MCF 10A (cell line): ENCODE results near the gene FAM217A. TPM values are rescaled to one million over a fixed set of nuclear protein-coding genes. Genes with fewer than 3 reads are reported as not detected.

Source experiments
- BruUV-seq: library from RNA; stranded (reverse); fragments of 400-500 nt; replicated peaks from 2 replicates; lab custom pipeline; 2021; lab: Mats Ljungman, UMichigan
- CTCF ChIA-PET: fragments of 300-600 bp; sonication (Branson Sonifier 250); formaldehyde crosslinking; extraction: SDS; loops from one replicate; lab custom pipeline; 2021; ENCODE audit warnings: antibody characterized with exemption, inconsistent platforms; lab: Yijun Ruan, JAX
- POLR2A ChIA-PET: fragments of 300-600, 350-650 bp; sonication (Branson Sonifier 250); formaldehyde crosslinking; extraction: SDS; loops from one replicate; lab custom pipeline; 2020; ENCODE audit warnings: antibody characterized with exemption, inconsistent platforms; lab: Yijun Ruan, JAX
- DNase-seq: peaks from one replicate; pipeline ENCODE4 v3.0.0-alpha.2; 2018; ENCODE audit not compliant: unreplicated experiment
- H3K27ac Mint-ChIP-seq: one replicate; pipeline ENCODE4 v1.8.0; 2022; ENCODE audit warnings: mild to moderate bottlenecking, low read depth, mixed read lengths; ENCODE audit not compliant: unreplicated experiment
- H3K27me3 Mint-ChIP-seq: one replicate; pipeline ENCODE4 v1.8.0; 2022; ENCODE audit warnings: mixed read lengths; ENCODE audit not compliant: insufficient read depth, unreplicated experiment
- H3K36me3 Mint-ChIP-seq: one replicate; pipeline ENCODE4 v1.8.0; 2022; ENCODE audit warnings: mild to moderate bottlenecking, moderate library complexity, mixed read lengths; ENCODE audit not compliant: insufficient read depth, unreplicated experiment
- H3K4me1 Mint-ChIP-seq: one replicate; pipeline ENCODE4 v1.8.0; 2022; ENCODE audit warnings: mixed read lengths; ENCODE audit not compliant: insufficient read depth, unreplicated experiment
- H3K4me3 Mint-ChIP-seq: one replicate; pipeline ENCODE4 v1.8.0; 2022; ENCODE audit warnings: mild to moderate bottlenecking, moderate library complexity, mixed read lengths; ENCODE audit not compliant: unreplicated experiment
- H3K9me3 Mint-ChIP-seq: one replicate; pipeline ENCODE4 v1.8.0; 2022; ENCODE audit warnings: mixed read lengths; ENCODE audit not compliant: unreplicated experiment
- intact Hi-C: fragments of 100-400 bp; cut with micrococcal nuclease; formaldehyde crosslinking; loops from 2 replicates; pipeline ENCODE4 v1.14.1; 2022
- total RNA-seq: library from RNA; stranded (reverse); gene quantifications from 2 replicates; pipeline ENCODE4 v1.2.3, GENCODE V29; 2022
- TF ChIP-seq, protein P1 (sequence below): fragments of 200-600 bp; IDR thresholded peaks from one replicate; pipeline ENCODE4 v1.8.0; 2022; ENCODE audit warnings: antibody characterized with exemption, mild to moderate bottlenecking; ENCODE audit not compliant: unreplicated experiment

FAM217A gene
- total RNA-seq, 1 experiment from 2014 or later, result not detected

- no peak for DNase-seq
- H3K4me3 Mint-ChIP-seq, result no peak overlapping the region
- H3K9me3 Mint-ChIP-seq, result no peaks in the 10 kb centered on the region
- no TSS peak for BruUV-seq
- intact Hi-C loops, result no loop called here
- CTCF ChIA-PET, result no interaction called here
- H3K36me3 Mint-ChIP-seq, result no peaks in the 10 kb centered on the region
- TF ChIP-seq, protein P1, sequence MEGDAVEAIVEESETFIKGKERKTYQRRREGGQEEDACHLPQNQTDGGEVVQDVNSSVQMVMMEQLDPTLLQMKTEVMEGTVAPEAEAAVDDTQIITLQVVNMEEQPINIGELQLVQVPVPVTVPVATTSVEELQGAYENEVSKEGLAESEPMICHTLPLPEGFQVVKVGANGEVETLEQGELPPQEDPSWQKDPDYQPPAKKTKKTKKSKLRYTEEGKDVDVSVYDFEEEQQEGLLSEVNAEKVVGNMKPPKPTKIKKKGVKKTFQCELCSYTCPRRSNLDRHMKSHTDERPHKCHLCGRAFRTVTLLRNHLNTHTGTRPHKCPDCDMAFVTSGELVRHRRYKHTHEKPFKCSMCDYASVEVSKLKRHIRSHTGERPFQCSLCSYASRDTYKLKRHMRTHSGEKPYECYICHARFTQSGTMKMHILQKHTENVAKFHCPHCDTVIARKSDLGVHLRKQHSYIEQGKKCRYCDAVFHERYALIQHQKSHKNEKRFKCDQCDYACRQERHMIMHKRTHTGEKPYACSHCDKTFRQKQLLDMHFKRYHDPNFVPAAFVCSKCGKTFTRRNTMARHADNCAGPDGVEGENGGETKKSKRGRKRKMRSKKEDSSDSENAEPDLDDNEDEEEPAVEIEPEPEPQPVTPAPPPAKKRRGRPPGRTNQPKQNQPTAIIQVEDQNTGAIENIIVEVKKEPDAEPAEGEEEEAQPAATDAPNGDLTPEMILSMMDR, result no peak
- no peak overlapping the region for H3K27ac Mint-ChIP-seq
- H3K27me3 Mint-ChIP-seq, result no peaks in the 10 kb centered on the region
- POLR2A ChIA-PET, result no interaction called here
- H3K4me1 Mint-ChIP-seq, result no peaks in the 10 kb centered on the region
These were observed 4.3 kb downstream of the FAM217A start for GRCh38 chr6:4074478-4075235.

GRCh38 chr6:4071330-4071729, 7.6 kb downstream of the FAM217A start:
- Mint-ChIP-seq H3K9me3 (no peaks in the 10 kb centered on the region), H3K36me3 (peaks cover 4% of the 10 kb centered on the region), H3K4me1 (no peaks in the 10 kb centered on the region), H3K27ac (no peak overlapping the region), H3K27me3 (no peaks in the 10 kb centered on the region), H3K4me3 (no peak overlapping the region)
- TF ChIP-seq, protein P1, result no peak
- intact Hi-C loops, result no loop called here
- BruUV-seq, result no TSS peak
- CTCF ChIA-PET, result interaction anchor here (2.3 kb wide), 1 partner anchor 54 kb away, joined by 6 read pairs; no protein-coding TSS in a partner anchor
- DNase-seq, result no peak
- POLR2A ChIA-PET, result interaction anchor here (0.7 to 1.4 kb wide), 3 partner anchors 9 to 1180 kb away, joined by 3 to 4 read pairs (median 4); no protein-coding TSS in a partner anchor

- Mint-ChIP-seq H3K4me3 (no peak overlapping the region), H3K27me3 (no peaks in the 10 kb centered on the region), H3K27ac (no peak overlapping the region), H3K4me1 (no peaks in the 10 kb centered on the region), H3K9me3 (no peaks in the 10 kb centered on the region), H3K36me3 (peaks cover 26% of the 10 kb centered on the region)
- TF ChIP-seq, protein P1, result no peak
- CTCF ChIA-PET, result no interaction called here
- DNase-seq, result no peak
- no TSS peak for BruUV-seq
- POLR2A ChIA-PET, result interaction anchor here (0.6 to 1.5 kb wide), 5 partner anchors 10 to 113 kb away, joined by 3 to 7 read pairs (median 4); no protein-coding TSS in a partner anchor
- intact Hi-C loops, result no loop called here
These were observed 9.7 kb downstream of the FAM217A start for GRCh38 chr6:4069199-4069598.

DNA sequence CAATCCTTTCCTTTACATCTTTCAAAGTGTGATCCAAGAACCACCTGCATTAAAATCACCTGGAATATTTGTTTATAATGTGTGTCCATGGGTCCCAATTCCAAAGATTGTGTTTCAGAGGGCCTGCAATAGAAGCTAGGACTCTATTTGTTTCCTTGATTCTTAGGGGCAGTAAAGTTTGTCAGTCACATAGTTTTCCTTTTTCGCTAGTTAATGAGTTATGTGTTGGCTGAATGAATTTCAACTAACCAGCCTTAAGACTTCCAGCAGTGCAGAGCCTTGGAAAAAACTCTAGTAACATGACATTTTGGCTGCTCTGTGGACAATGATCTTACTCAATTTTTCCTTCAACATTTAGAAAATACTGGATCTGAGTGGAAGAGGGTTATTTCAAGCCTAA, 11.3 kb downstream of the FAM217A start:
- CTCF ChIA-PET, result interaction anchor here (0.6 to 1.2 kb wide), 3 partner anchors 14 to 88 kb away, joined by 3 to 5 read pairs (median 3); no protein-coding TSS in a partner anchor
- no peaks in the 10 kb centered on the region for H3K27me3 Mint-ChIP-seq
- no peaks in the 10 kb centered on the region for H3K9me3 Mint-ChIP-seq
- no peaks in the 10 kb centered on the region for H3K4me1 Mint-ChIP-seq
- H3K27ac Mint-ChIP-seq, result no peak overlapping the region
- H3K36me3 Mint-ChIP-seq, result peaks cover 41% of the 10 kb centered on the region
- BruUV-seq, result no TSS peak
- intact Hi-C loops, result no loop called here
- POLR2A ChIA-PET, result interaction anchor here (0.5 to 1.9 kb wide), 5 partner anchors 8 to 23 kb away, joined by 3 to 5 read pairs (median 4); no protein-coding TSS in a partner anchor
- H3K4me3 Mint-ChIP-seq, result no peak overlapping the region
- TF ChIP-seq, protein P1, result no peak
- no peak for DNase-seq
